Inflammatory macrophage (primary cell): ENCODE measurements around the gene AVPR1B.

Experiments
- DNase-seq, 2 donors: peaks; one replicate each; pipeline ENCODE4 v3.0.0-alpha.2; 2020 to 2022
- total RNA-seq, 18 experiments: gene quantifications; one replicate each; lab custom pipeline; 2026; ENCODE audit warnings: mixed read lengths in 6 of 18, inconsistent platforms in 2 of 18; lab: John Stamatoyannopoulos, UW

Gene AVPR1B
- total RNA-seq: 0 to 0.16 (median 0) reads per million in 18 experiments

- peak in 1 of 2 donors; percentile 27 for DNase-seq
These were observed at the start of gene AVPR1B for GRCh38 chr1:206117151-206117948. Gene AVPR1B (minus strand): TSS chr1:206117388. CDS start chr1:206116890, 498 bp downstream.

GRCh38 chr1:206145771-206146290 lies 28.6 kb upstream of the AVPR1B start:
- DNase-seq: no peak

- DNase-seq: no peak
These were observed 27.4 kb upstream of the AVPR1B start for GRCh38 chr1:206144605-206145004.

GRCh38 chr1:206143537-206144172 lies 26.5 kb upstream of the AVPR1B start:
- DNase-seq: no peak

GRCh38 chr1:206142770-206143169 lies 25.6 kb upstream of the AVPR1B start:
- no peak for DNase-seq

GRCh38 chr1:206142011-206142410 lies 24.8 kb upstream of the AVPR1B start:
- DNase-seq: no peak

- DNase-seq: no peak
These were observed 19.1 kb upstream of the AVPR1B start for GRCh38 chr1:206136241-206136640.

- DNase-seq: no peak
These were observed 18.1 kb upstream of the AVPR1B start for GRCh38 chr1:206135248-206135647.

GRCh38 chr1:206133751-206134415 lies 16.7 kb upstream of the AVPR1B start:
- DNase-seq: no peak

GRCh38 chr1:206131037-206131436 lies 13.8 kb upstream of the AVPR1B start:
- DNase-seq: no peak

GRCh38 chr1:206128196-206128595 lies 11.0 kb upstream of the AVPR1B start:
- DNase-seq: peak; percentile 71 to 78

GRCh38 chr1:206127336-206127735 lies 10.1 kb upstream of the AVPR1B start:
- DNase-seq: no peak

- DNase-seq: no peak
These were observed 8.2 kb upstream of the AVPR1B start for GRCh38 chr1:206125346-206125745.

- no peak for DNase-seq
These were observed 5.5 kb upstream of the AVPR1B start for GRCh38 chr1:206122686-206123085.

GRCh38 chr1:206121269-206121668 lies 4.1 kb upstream of the AVPR1B start:
- DNase-seq: no peak

GRCh38 chr1:206120406-206120805 lies 3.2 kb upstream of the AVPR1B start:
- no peak for DNase-seq

- DNase-seq: no peak
These were observed 376 bp downstream of the AVPR1B start for GRCh38 chr1:206116873-206117150.

- DNase-seq: no peak
These were observed 856 bp downstream of the AVPR1B start for GRCh38 chr1:206116191-206116872.

GRCh38 chr1:206115791-206116190 lies 1.4 kb downstream of the AVPR1B start:
- DNase-seq: no peak

GRCh38 chr1:206114692-206115640 lies 2.2 kb downstream of the AVPR1B start:
- DNase-seq: peak; percentile 47 to 60

GRCh38 chr1:206112600-206113301 lies 4.4 kb downstream of the AVPR1B start:
- no peak for DNase-seq
